Activated B cell treated with CpG ODN at 0.5 μM for 24 hours (primary cell): ENCODE data around the gene CHIC2. TPM values are rescaled to one million over a fixed set of nuclear protein-coding genes. Genes with fewer than 3 reads are reported as not detected.

Experiments
- ATAC-seq: fragments of 200-7000 bp; cut with Tn5 transposase; one replicate; pipeline ENCODE4 v1.10.0; 2021; ENCODE audit warnings: low read depth, mild to moderate bottlenecking, moderate library complexity
- CTCF ChIA-PET: fragments of 350-600 bp; sonication (Branson Sonifier 250); formaldehyde crosslinking; loops from one replicate; lab custom pipeline; 2021; ENCODE audit warnings: antibody characterized with exemption; lab: Charles Lee
- POLR2A ChIA-PET: fragments of 350-600 bp; sonication (Branson Sonifier 250); formaldehyde crosslinking; loops from one replicate; lab custom pipeline; 2021; ENCODE audit warnings: antibody characterized with exemption; lab: Charles Lee
- DNase-seq: peaks from one replicate; pipeline ENCODE4 v3.0.0; 2022
- H3K27ac Mint-ChIP-seq: one replicate; pipeline ENCODE4 v1.8.0; 2020; ENCODE audit warnings: mixed read lengths
- H3K27me3 Mint-ChIP-seq: one replicate; pipeline ENCODE4 v1.8.0; 2021; ENCODE audit warnings: mixed read lengths
- H3K36me3 Mint-ChIP-seq: one replicate; pipeline ENCODE4 v1.8.0; 2021; ENCODE audit warnings: low read depth, mixed read lengths
- H3K4me1 Mint-ChIP-seq: one replicate; pipeline ENCODE4 v1.8.0; 2021; ENCODE audit warnings: mixed read lengths
- H3K4me3 Mint-ChIP-seq: one replicate; pipeline ENCODE4 v1.8.0; 2020; ENCODE audit warnings: mild to moderate bottlenecking, mixed read lengths
- H3K9me3 Mint-ChIP-seq: one replicate; pipeline ENCODE4 v1.8.0; 2020; ENCODE audit warnings: mixed read lengths
- intact Hi-C: fragments of 100-400 bp; cut with micrococcal nuclease; formaldehyde crosslinking; loops from one replicate; pipeline ENCODE4 v1.15.1; 2024
- total RNA-seq: library from RNA; stranded (reverse); gene quantifications from 2 replicates; pipeline ENCODE4 v1.2.3, GENCODE V29; 2022
- TF ChIP-seq, protein P1 (sequence below): fragments of 200-600 bp; IDR thresholded peaks from one replicate; pipeline ENCODE4 v1.8.0; 2022; ENCODE audit warnings: antibody characterized with exemption, mild to moderate bottlenecking

Gene CHIC2
- total RNA-seq, 1 donor from 2014 or later: 21.6 TPM

DNA sequence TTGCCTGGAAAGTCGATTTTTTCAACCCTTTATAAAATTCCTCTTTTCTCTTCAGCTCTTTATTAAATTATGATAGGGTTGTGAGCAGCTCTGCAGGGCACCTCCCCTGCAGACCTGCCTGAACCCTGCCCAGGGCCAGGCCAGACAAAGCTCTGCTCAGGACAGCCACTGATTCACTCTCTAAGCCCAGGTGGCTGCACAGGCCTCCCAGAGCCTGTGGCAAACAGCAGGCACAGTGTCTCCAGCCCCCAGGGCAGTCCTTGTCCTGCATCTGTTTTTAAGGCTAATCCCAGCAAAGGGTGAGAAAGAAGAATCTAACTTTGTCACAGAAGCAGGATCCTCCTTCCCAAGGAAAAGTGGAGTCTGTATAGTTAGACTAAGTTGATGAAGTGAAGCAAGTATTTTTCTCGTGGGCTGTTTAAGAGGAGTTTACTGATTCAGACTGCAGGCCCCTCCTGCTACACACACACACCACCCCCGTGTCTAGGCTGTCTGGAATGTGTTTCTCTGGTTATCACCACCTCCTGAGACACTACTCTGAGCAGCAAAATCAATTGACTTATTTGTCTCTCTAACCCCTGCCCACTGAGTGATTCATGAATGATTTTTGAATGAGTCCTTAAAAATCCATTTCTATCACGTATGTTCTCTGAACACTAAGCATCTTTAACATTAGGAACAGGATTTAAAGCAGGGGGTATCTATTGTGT, 101.7 kb downstream of the CHIC2 start:
- Mint-ChIP-seq H3K27ac (no peak overlapping the region), H3K9me3 (no peaks in the 10 kb centered on the region), H3K4me1 (no peaks in the 10 kb centered on the region), H3K27me3 (no peaks in the 10 kb centered on the region), H3K4me3 (no peak overlapping the region), H3K36me3 (no peaks in the 10 kb centered on the region)
- TF ChIP-seq, protein P1, sequence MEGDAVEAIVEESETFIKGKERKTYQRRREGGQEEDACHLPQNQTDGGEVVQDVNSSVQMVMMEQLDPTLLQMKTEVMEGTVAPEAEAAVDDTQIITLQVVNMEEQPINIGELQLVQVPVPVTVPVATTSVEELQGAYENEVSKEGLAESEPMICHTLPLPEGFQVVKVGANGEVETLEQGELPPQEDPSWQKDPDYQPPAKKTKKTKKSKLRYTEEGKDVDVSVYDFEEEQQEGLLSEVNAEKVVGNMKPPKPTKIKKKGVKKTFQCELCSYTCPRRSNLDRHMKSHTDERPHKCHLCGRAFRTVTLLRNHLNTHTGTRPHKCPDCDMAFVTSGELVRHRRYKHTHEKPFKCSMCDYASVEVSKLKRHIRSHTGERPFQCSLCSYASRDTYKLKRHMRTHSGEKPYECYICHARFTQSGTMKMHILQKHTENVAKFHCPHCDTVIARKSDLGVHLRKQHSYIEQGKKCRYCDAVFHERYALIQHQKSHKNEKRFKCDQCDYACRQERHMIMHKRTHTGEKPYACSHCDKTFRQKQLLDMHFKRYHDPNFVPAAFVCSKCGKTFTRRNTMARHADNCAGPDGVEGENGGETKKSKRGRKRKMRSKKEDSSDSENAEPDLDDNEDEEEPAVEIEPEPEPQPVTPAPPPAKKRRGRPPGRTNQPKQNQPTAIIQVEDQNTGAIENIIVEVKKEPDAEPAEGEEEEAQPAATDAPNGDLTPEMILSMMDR: no peak
- DNase-seq (no peak), ATAC-seq (no peak)
- POLR2A ChIA-PET: no interaction called here
- CTCF ChIA-PET: no interaction called here
- intact Hi-C loops: no loop called here

DNA sequence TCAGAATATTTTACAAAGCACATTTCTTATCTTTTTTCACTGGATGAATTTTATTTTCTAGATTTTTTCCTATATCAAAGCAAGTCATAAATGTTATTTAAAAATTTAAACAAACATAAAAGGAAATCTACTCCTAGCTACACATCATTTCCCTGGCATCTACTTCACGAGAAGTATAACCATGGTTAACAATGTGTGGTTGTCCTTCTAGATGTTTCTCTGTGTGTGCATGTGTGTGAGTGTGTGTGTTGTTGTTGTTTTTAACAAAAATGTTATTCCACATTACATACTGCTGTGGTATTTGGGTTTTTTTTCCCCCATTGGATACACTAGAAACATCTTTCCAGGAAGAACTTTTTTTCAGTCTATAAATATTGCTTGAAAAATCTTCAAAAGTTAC, 103.1 kb downstream of the CHIC2 start:
- ATAC-seq (no peak), DNase-seq (no peak)
- ChIA-PET CTCF (no interaction called here), POLR2A (no interaction called here)
- H3K4me1 Mint-ChIP-seq: no peaks in the 10 kb centered on the region
- no peaks in the 10 kb centered on the region for H3K27me3 Mint-ChIP-seq
- H3K4me3 Mint-ChIP-seq: no peak overlapping the region
- intact Hi-C loops: no loop called here
- no peaks in the 10 kb centered on the region for H3K36me3 Mint-ChIP-seq
- H3K9me3 Mint-ChIP-seq: no peaks in the 10 kb centered on the region
- TF ChIP-seq, protein P1: no peak
- H3K27ac Mint-ChIP-seq: no peak overlapping the region

DNA sequence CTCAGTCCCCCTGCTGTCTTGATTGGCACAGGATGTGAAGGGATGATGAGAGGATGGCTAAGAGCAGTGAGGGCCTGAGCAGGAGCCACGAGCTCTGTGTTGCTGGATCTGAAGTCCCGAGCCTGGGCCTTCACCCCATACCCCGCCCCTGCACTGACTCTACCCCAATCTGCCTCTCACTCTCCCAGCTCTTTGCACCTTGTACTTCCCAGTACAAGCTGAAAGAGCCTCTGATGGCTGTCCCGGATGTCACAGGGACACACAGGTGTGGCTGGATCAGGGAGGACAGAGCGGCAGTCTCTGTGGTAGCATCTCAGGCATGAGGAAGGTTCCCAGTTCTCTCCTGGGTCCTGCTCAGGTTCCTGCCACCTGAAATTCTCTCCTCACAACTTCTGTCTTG, 103.6 kb downstream of the CHIC2 start:
- no peaks in the 10 kb centered on the region for H3K27me3 Mint-ChIP-seq
- H3K4me1 Mint-ChIP-seq: no peaks in the 10 kb centered on the region
- no peak overlapping the region for H3K27ac Mint-ChIP-seq
- DNase-seq: no peak
- TF ChIP-seq, protein P1: no peak
- ChIA-PET CTCF (no interaction called here), POLR2A (no interaction called here)
- no peaks in the 10 kb centered on the region for H3K36me3 Mint-ChIP-seq
- H3K9me3 Mint-ChIP-seq: no peaks in the 10 kb centered on the region
- no peak overlapping the region for H3K4me3 Mint-ChIP-seq
- no peak for ATAC-seq
- intact Hi-C loops: no loop called here

Other genes with a start within 250 kb of the CHIC2 start
- not detected in 2 replicates for gene GSX2, start 35.6 kb upstream of the CHIC2 start, total RNA-seq
- gene PDGFRA, start 164.7 kb upstream of the CHIC2 start, total RNA-seq: not detected in 2 replicates